Gastrocnemius medialis (tissue), 4 donors: ENCODE data around the gene MAN1C1.

Source experiments
- CTCF ChIP-seq, 5 experiments: fragments of 450-650 bp in 3 of 5; fragments of 200-600 bp in 2 of 5; sonication (generic) in 2 of 5; IDR thresholded peaks in 4 of 5; conservative IDR thresholded peaks in 1 of 5; 1 replicate in 4 of 5; 2 replicates in 1 of 5; pipeline ENCODE4 v1.5.1; 2016 to 2019; ENCODE audit warnings: antibody characterized with exemption in 5 of 5, mild to moderate bottlenecking in 3 of 5, moderate library complexity in 3 of 5
- POLR2A ChIP-seq, 2 donors: fragments of 450-650 bp; IDR thresholded peaks; one replicate each; pipeline ENCODE4 v1.6.1; 2017; ENCODE audit warnings: antibody characterized with exemption in 2 of 2, mild to moderate bottlenecking in 2 of 2, moderate library complexity in 2 of 2

- no peak for TF ChIP-seq POLR2A (IDR thresholded peaks at IDR 0.05)
- no peak for TF ChIP-seq CTCF (IDR thresholded peaks at IDR 0.05 in 4 of 5, conservative IDR thresholded peaks at IDR 0.05 in 1 of 5)
These were observed 4.2 kb downstream of the MAN1C1 start for GRCh38 chr1:25620701-25621350.
